Uterus (tissue), 4 donors: ENCODE measurements around the gene PRDM15. TPM values are rescaled to one million over a fixed set of nuclear protein-coding genes. Genes with fewer than 3 reads are reported as not detected.

ENCODE experiments used
- DNase-seq, 2 donors: peaks; one replicate each; pipeline ENCODE4 v3.0.0-alpha.2; 2019 to 2020
- H3K27ac ChIP-seq, 2 donors: fragments of 200-600 bp; sonication (generic); 1 replicate in 1 of 2; 2 replicates in 1 of 2; pipeline ENCODE4 v1.5.1; 2016 to 2018
- H3K27me3 ChIP-seq, 2 donors: fragments of 200-600 bp; sonication (generic); one replicate each; pipeline ENCODE4 v1.5.1; 2018 to 2019; ENCODE audit warnings: control low read depth in 1 of 2
- H3K36me3 ChIP-seq, 2 donors: fragments of 200-600 bp; sonication (generic); one replicate each; pipeline ENCODE4 v1.5.1; 2019; ENCODE audit warnings: control low read depth in 1 of 2
- H3K4me1 ChIP-seq, 2 donors: fragments of 200-600 bp; sonication (generic); one replicate each; pipeline ENCODE4 v1.5.1; 2018 to 2019; ENCODE audit warnings: control low read depth in 1 of 2
- H3K4me3 ChIP-seq, 2 donors: fragments of 200-600 bp; sonication (generic); 1 replicate in 1 of 2; 2 replicates in 1 of 2; pipeline ENCODE4 v1.5.1; 2018 to 2019; ENCODE audit warnings: mild to moderate bottlenecking in 1 of 2
- H3K9me3 ChIP-seq, 2 donors: fragments of 200-600 bp; sonication (generic); one replicate each; pipeline ENCODE4 v1.5.1; 2019; ENCODE audit warnings: control low read depth in 1 of 2
- POLR2A ChIP-seq, 2 donors: fragments of 450-650 bp; IDR thresholded peaks; one replicate each; pipeline ENCODE4 v1.6.1; 2016; ENCODE audit warnings: antibody characterized with exemption in 2 of 2, mild to moderate bottlenecking in 1 of 2, moderate library complexity in 1 of 2
- intact Hi-C: fragments of 100-400 bp; cut with DNase I; formaldehyde crosslinking; loops from one replicate; pipeline ENCODE4 v1.15.1; 2023; ENCODE audit warnings: low total_unique reads
- total RNA-seq, 4 donors: library from RNA; depleted of rRNA in 3 of 4; stranded (reverse); fragments of >200 nt in 3 of 4; gene quantifications; one replicate each; pipeline versions ENCODE4 v1.1.0 to v1.2.4, GENCODE V29; 2014 to 2023
- TF ChIP-seq, protein P1 (sequence below), 4 experiments: fragments of 200-600 bp in 2 of 4; fragments of 450-650 bp in 2 of 4; sonication (generic) in 2 of 4; IDR thresholded peaks; one replicate each; pipeline ENCODE4 v1.5.1; 2016 to 2019; ENCODE audit warnings: antibody characterized with exemption in 4 of 4, mild to moderate bottlenecking in 2 of 4, moderate library complexity in 1 of 4
- donor health status: DM: yes; HTN: yes; CAD: no.

PRDM15 gene
- total RNA-seq, 4 donors from 2014 or later, result 5.9 to 11.0 (median 6.5) TPM

DNA sequence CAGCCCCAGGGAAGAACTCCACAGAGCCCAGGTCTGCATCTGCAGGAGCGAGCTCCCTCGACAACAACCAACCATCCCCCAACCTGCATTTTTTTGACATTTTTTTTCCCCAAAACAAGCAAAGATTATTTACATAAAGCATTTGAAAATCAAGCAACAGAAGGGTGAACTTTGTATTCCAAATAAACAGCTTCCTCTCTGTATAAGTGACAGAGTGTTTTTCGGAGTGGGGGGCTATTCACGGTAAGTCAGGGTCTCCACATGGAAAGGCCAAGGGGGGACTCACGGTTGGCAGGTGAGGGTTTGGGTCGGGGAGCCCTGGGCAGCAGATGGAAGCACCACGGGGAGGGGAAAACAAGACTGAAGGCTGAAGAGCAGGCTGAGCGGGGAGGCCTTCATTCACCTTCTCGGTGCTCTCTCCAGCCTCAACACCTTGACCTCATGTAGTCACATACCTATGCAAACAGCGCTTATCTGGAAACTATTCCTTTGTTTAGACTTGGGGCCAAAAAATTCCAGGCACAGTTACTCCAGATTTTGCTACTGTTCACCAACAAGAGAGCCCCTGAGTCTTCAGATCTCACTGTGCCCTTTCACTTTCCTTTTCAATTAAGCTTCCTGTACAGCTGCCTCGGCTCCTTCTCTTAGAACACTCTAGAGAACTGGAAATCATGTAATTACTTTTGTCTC lies 47.1 kb upstream of the PRDM15 start:
- intact Hi-C loops, result no loop called here
- H3K4me1 ChIP-seq, result no peaks in the 10 kb centered on the region

DNA sequence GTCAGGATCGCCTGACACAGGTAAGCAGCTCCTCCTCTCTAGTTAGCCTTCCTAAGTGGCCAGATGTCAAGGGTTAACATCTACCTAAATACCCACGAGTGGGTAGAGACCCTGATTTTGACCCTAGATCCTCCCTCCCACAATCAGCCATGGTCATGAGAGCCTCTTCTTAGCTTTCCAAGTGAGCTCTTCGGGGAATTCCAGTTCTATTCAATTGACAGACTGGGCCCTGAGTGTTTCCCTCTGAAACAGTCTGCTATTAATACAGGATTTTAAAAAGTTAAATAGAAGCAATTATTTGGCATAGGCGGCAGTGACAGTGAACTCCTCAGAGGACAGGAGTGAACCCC lies 46.6 kb upstream of the PRDM15 start:
- Histone ChIP-seq H3K9me3 (no peaks in the 10 kb centered on the region), H3K36me3 (no peaks in the 10 kb centered on the region), H3K4me3 (peak overlapping the region; percentile 17 to 40), H3K27ac (peak overlapping the region; percentile 79 to 87), H3K4me1 (no peaks in the 10 kb centered on the region), H3K27me3 (no peaks in the 10 kb centered on the region)
- TF ChIP-seq, protein P1, sequence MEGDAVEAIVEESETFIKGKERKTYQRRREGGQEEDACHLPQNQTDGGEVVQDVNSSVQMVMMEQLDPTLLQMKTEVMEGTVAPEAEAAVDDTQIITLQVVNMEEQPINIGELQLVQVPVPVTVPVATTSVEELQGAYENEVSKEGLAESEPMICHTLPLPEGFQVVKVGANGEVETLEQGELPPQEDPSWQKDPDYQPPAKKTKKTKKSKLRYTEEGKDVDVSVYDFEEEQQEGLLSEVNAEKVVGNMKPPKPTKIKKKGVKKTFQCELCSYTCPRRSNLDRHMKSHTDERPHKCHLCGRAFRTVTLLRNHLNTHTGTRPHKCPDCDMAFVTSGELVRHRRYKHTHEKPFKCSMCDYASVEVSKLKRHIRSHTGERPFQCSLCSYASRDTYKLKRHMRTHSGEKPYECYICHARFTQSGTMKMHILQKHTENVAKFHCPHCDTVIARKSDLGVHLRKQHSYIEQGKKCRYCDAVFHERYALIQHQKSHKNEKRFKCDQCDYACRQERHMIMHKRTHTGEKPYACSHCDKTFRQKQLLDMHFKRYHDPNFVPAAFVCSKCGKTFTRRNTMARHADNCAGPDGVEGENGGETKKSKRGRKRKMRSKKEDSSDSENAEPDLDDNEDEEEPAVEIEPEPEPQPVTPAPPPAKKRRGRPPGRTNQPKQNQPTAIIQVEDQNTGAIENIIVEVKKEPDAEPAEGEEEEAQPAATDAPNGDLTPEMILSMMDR (IDR thresholded peaks at IDR 0.05), result no peak
- DNase-seq, result no peak
- intact Hi-C loops, result no loop called here

More for the DNA sequence above, 47.1 kb upstream of the PRDM15 start:
- Histone ChIP-seq H3K36me3 (no peaks in the 10 kb centered on the region), H3K9me3 (no peaks in the 10 kb centered on the region), H3K27ac (peak overlapping the region; percentile 79 to 87), H3K4me3 (peak overlapping the region; percentile 17 to 40), H3K27me3 (no peaks in the 10 kb centered on the region)
- no peak for DNase-seq
- TF ChIP-seq POLR2A (IDR thresholded peaks at IDR 0.05), result peak in 1 of 2 donors; percentile 12
- TF ChIP-seq, protein P1 (IDR thresholded peaks at IDR 0.05), result no peak

DNA sequence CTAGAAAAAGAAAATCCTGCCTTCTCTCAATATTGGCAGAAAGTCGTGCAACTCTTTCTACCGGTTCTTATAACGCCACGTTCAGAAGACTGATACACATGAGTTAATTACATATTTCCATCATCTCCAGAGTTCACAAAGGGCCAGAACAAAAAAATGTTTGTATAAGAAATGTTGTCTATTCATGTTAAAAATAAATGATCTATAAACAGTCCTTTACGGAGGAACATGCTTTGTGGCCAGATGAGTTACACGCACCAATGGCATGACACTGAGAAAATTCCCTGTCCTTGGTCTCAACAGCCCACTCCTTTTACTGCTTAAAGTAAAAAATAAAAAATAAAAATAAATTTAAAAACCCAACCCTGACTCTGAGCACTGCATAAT lies 45.2 kb upstream of the PRDM15 start:
- no peak for DNase-seq
- TF ChIP-seq, protein P1 (IDR thresholded peaks at IDR 0.05), result no peak
- no peak for TF ChIP-seq POLR2A (IDR thresholded peaks at IDR 0.05)
- H3K4me1 ChIP-seq, result no peaks in the 10 kb centered on the region
- H3K4me3 ChIP-seq, result no peak overlapping the region
- intact Hi-C loops, result no loop called here
- H3K36me3 ChIP-seq, result no peaks in the 10 kb centered on the region
- no peaks in the 10 kb centered on the region for H3K27me3 ChIP-seq
- peak overlapping the region; percentile 80 to 87 for H3K27ac ChIP-seq
- H3K9me3 ChIP-seq, result no peaks in the 10 kb centered on the region

DNA sequence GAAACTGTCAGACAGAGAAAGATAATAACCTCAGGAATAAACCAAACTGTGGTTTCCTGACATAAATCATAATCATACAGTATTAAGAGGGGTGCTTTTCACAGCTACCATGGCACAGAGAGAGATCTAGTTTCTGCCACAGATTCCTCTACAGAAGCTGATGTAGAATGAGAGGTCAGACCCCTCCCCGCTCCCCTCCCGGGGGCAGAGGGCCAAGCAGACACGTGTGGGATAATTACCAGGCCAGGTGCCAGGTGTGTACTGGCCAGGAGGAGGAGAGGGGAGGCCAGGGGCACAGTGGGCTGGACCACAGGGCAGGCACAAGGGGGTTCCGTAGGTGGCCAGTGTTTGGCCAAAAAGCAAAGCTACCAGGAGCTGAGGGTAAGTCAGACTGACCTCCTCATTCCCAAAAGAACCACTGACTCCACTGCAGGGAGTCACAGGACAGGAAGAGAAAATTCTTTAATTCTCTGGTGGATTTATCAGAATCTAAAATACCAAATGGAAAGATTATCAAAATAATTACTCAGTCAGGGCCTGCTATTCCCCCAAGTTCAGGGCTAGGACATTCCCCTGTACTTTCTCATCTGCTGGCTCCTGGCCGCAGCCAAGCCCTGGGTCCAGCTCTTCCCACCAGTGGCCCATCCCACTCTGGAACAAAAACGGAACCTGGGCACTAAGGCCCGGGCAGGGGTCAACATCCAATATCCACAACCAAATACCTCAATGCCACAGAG lies 44.7 kb upstream of the PRDM15 start:
- Histone ChIP-seq H3K27me3 (no peaks in the 10 kb centered on the region), H3K4me1 (no peaks in the 10 kb centered on the region), H3K9me3 (no peaks in the 10 kb centered on the region), H3K36me3 (no peaks in the 10 kb centered on the region), H3K4me3 (no peak overlapping the region), H3K27ac (peak overlapping the region; percentile 80 to 87)
- intact Hi-C loops, result no loop called here
- peak in 1 of 2 donors; percentile 36 for DNase-seq
- TF ChIP-seq, protein P1 (IDR thresholded peaks at IDR 0.05), result no peak
- no peak for TF ChIP-seq POLR2A (IDR thresholded peaks at IDR 0.05)

DNA sequence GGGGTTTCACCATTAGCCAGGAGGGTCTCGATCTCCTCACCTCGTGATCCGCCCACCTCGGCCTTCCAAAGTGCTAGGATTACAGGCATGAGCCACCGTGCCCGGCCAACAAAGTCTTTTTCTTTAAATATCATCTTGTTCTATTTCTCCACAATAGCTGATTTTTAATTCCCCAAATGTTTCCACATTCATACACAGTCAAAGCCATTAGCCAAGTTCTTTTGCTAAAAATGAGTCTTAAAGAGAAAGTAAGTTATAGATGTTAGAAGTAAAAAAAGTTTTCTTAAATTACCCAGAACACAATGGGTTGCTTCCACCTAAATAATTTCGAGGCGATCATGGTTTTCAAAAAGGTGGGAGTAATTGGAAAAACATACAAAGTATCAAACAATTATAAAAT lies 44.0 kb upstream of the PRDM15 start:
- Histone ChIP-seq H3K27ac (peak overlapping the region; percentile 80 to 87), H3K9me3 (no peaks in the 10 kb centered on the region), H3K27me3 (no peaks in the 10 kb centered on the region), H3K4me3 (no peak overlapping the region), H3K36me3 (no peaks in the 10 kb centered on the region), H3K4me1 (no peaks in the 10 kb centered on the region)
- intact Hi-C loops, result no loop called here
- TF ChIP-seq, protein P1 (IDR thresholded peaks at IDR 0.05), result no peak
- TF ChIP-seq POLR2A (IDR thresholded peaks at IDR 0.05), result no peak
- DNase-seq, result no peak
